ENCODE data around the gene KCTD20.
"Not testable (repeated sequence)": the region's sequence is repeated elsewhere in the genome, so short reads cannot be mapped to it uniquely, and the experiment has no call there.

Gene KCTD20

DNA sequence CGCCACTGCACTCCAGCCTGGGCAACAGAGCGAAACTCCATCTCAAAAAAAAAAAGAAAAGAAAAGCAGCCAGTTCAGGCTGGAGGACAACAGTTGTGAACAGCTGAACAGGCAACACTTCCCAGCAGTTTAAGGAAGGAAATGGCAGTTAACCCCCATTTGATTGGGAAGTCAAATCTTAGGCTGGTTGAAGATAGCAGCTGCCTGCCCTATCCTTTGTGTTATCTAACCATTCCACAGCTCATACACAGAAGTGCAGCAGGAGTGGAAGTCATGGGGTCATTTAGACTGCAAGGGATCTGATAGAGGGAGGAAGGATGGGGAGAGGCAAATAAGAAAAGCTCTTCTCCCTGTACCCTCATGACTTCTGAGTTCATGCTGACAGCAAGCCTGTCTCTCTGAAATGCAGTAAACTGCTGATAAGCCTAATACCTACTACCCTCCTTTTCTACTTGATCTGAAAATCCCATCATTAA lies 35.3 kb downstream of the KCTD20 start:
- H3K27ac ChIP-seq, result peak overlapping the region; percentile 65
- H3K4me3 ChIP-seq (ENCODE audit: low read depth in 1 of 2, low read length in 1 of 2), result peak overlapping the region in 1 of 2 experiments; percentile 36
- H3K27me3 ChIP-seq, result no peaks in the 10 kb centered on the region
- peaks cover 41% of the 10 kb centered on the region for H3K36me3 ChIP-seq
- no peak for TF ChIP-seq CTCF (IDR thresholded peaks at IDR 0.05)
- peaks cover 12 to 14% of the 10 kb centered on the region in 2 experiments for H3K4me1 ChIP-seq (ENCODE audit: control insufficient read depth in 1 of 2, insufficient read depth in 1 of 2, low read depth in 1 of 2, low read length in 1 of 2)
- no peaks in the 10 kb centered on the region for H3K9me3 ChIP-seq

- TF ChIP-seq CTCF (IDR thresholded peaks at IDR 0.05), result no peak
- H3K27me3 ChIP-seq, result no peaks in the 10 kb centered on the region
- H3K27ac ChIP-seq, result peak overlapping the region; percentile 65
- no peak overlapping the region for H3K4me3 ChIP-seq (ENCODE audit: low read depth in 1 of 2, low read length in 1 of 2)
- H3K36me3 ChIP-seq, result peaks cover 36% of the 10 kb centered on the region
- H3K9me3 ChIP-seq, result no peaks in the 10 kb centered on the region
- H3K4me1 ChIP-seq (ENCODE audit: control insufficient read depth in 1 of 2, insufficient read depth in 1 of 2, low read depth in 1 of 2, low read length in 1 of 2), result peaks cover 22 to 23% of the 10 kb centered on the region in 2 experiments
Measured at GRCh38 chr6:36479256-36479655, 36.5 kb downstream of the KCTD20 start.

- peak overlapping the region in 1 of 2 experiments; percentile 30 for H3K4me3 ChIP-seq (ENCODE audit: low read depth in 1 of 2, low read length in 1 of 2)
- H3K36me3 ChIP-seq, result peaks cover 56% of the 10 kb centered on the region
- H3K27me3 ChIP-seq, H3K9me3 ChIP-seq: not testable (repeated sequence)
- H3K4me1 ChIP-seq (ENCODE audit: control insufficient read depth in 1 of 2, insufficient read depth in 1 of 2, low read depth in 1 of 2, low read length in 1 of 2), result peaks cover 23 to 27% of the 10 kb centered on the region in 2 experiments
- peak overlapping the region; percentile 81 for H3K27ac ChIP-seq
Measured at GRCh38 chr6:36483326-36483725, 40.5 kb downstream of the KCTD20 start.

- Histone ChIP-seq H3K4me1 (ENCODE audit: control insufficient read depth in 1 of 2, insufficient read depth in 1 of 2, low read depth in 1 of 2, low read length in 1 of 2) (peaks cover 19 to 24% of the 10 kb centered on the region in 2 experiments), H3K27me3 (no peaks in the 10 kb centered on the region), H3K4me3 (ENCODE audit: low read depth in 1 of 2, low read length in 1 of 2) (peak overlapping the region in 1 of 2 experiments; percentile 30), H3K36me3 (peaks cover 70% of the 10 kb centered on the region), H3K27ac (peak overlapping the region; percentile 81), H3K9me3 (no peaks in the 10 kb centered on the region)
- TF ChIP-seq CTCF (IDR thresholded peaks at IDR 0.05), result no peak
Measured at GRCh38 chr6:36484736-36485135, 41.9 kb downstream of the KCTD20 start.

GRCh38 chr6:36487698-36488097 lies 44.9 kb downstream of the KCTD20 start:
- TF ChIP-seq CTCF (IDR thresholded peaks at IDR 0.05), result no peak
- peak overlapping the region; percentile 81 for H3K27ac ChIP-seq

GRCh38 chr6:36488221-36488620 lies 45.4 kb downstream of the KCTD20 start:
- Histone ChIP-seq H3K36me3 (peaks cover 46% of the 10 kb centered on the region), H3K27me3 (no peaks in the 10 kb centered on the region), H3K4me3 (ENCODE audit: low read depth in 1 of 2, low read length in 1 of 2) (no peak overlapping the region), H3K9me3 (no peaks in the 10 kb centered on the region), H3K4me1 (ENCODE audit: control insufficient read depth in 1 of 2, insufficient read depth in 1 of 2, low read depth in 1 of 2, low read length in 1 of 2) (peaks cover 38 to 47% of the 10 kb centered on the region in 2 experiments), H3K27ac (peak overlapping the region; percentile 81)
- TF ChIP-seq CTCF (IDR thresholded peaks at IDR 0.05), result no peak

More at GRCh38 chr6:36487698-36488097, 44.9 kb downstream of the KCTD20 start:
- Histone ChIP-seq H3K9me3 (no peaks in the 10 kb centered on the region), H3K27me3 (no peaks in the 10 kb centered on the region), H3K4me1 (ENCODE audit: control insufficient read depth in 1 of 2, insufficient read depth in 1 of 2, low read depth in 1 of 2, low read length in 1 of 2) (peaks cover 32 to 42% of the 10 kb centered on the region in 2 experiments), H3K4me3 (ENCODE audit: low read depth in 1 of 2, low read length in 1 of 2) (no peak overlapping the region), H3K36me3 (peaks cover 46% of the 10 kb centered on the region)
